Measurements from ENCODE around the gene SLC41A3.

DNA sequence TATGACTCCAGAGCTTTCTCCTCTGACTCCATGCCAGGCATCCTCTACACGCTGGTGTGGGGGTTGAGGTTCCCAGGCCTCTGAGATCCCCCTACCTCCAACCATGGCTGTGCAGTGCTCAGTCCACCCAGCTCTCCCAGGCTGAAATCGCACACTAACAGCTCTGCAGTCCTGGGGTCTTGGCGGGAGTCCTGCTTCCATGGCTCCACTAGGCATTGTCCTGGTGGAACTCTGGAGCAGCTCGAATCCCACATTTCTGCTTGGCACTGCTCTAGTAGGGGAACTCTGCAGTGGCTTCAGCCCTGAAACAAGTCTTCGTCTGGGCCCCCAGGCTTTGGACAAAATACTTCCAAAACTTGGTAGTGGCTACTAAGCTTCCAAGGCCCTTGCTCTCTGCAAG lies 64.2 kb downstream of the SLC41A3 start:
- TF ChIP-seq CTCF (IDR thresholded peaks at IDR 0.05): no peak
- no peak for TF ChIP-seq POLR2A (IDR thresholded peaks at IDR 0.05)
- no peak for TF ChIP-seq EP300 (IDR thresholded peaks at IDR 0.05; ENCODE audit: low read depth)

Data from transverse colon (tissue), 3 donors.